HG03103 (cell line): ENCODE data around the gene CHDH.

Source experiments
- ATAC-seq: cut with Tn5 transposase; IDR thresholded peaks from one replicate; pipeline ENCODE4 v1.9.1; 2021; ENCODE audit warnings: low read depth; ENCODE audit not compliant: unreplicated experiment

CHDH gene

GRCh38 chr3:53764026-53764775 lies 82.0 kb downstream of the CHDH start:
- ATAC-seq, result no peak

- no peak for ATAC-seq
These were observed 82.9 kb downstream of the CHDH start for GRCh38 chr3:53763353-53763752.
